GM23248 (cell line): Measurements from ENCODE around the gene EGR1.

Experiments used
- EZH2 ChIP-seq: fragments of 200-600 bp; sonication (generic); IDR thresholded peaks from 2 replicates; pipeline ENCODE4 v1.6.1; 2018; ENCODE audit warnings: antibody characterized with exemption, mild to moderate bottlenecking; ENCODE audit not compliant: insufficient read depth, poor library complexity, severe bottlenecking
- EZH2phosphoT487 ChIP-seq: fragments of 200-600 bp; sonication (generic); IDR thresholded peaks from 2 replicates; pipeline ENCODE4 v1.6.1; 2018; ENCODE audit warnings: antibody characterized with exemption, moderate library complexity, mild to moderate bottlenecking, low read depth; ENCODE audit not compliant: insufficient read depth

DNA sequence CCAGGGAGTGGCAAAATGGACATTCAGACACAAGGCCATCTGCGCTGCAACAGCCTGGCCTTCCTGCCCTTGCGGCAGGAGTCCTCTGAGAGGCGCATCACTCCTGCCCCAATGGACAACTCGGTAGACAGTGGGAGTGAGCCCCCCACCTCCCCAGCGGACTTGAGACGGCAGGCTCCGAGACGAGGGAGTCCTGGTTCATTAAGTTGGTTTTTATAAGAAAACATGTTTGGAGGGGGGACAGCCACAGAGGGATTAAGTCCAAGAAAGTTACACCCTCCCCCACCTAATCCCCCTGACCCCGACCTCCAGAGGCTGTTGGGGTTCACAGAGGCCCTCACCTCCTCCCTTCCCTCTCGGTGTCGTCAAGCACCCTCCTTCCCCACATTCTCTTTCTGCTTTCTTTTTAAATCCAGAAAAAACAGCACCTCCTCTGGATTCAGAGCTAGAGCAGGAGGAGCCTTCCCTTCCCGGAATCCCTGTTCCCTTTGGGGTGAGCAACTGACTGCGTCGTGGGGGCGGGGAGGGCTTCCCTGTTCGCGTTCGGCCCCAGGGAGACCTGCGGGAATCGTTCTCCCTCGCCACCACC is 1.8 kb upstream of the EGR1 start:
- TF ChIP-seq EZH2 (no peak), EZH2phosphoT487 (no peak)
